HUES48 (cell line): ENCODE results near the gene ORM2.

Experiments used
- H3K27ac ChIP-seq: one replicate; pipeline ENCODE4 v1.7.0; 2013; ENCODE audit warnings: low read depth, low read length, inconsistent platforms
- H3K27me3 ChIP-seq: 2 replicates; pipeline ENCODE4 v1.6.1; 2013; ENCODE audit warnings: mild to moderate bottlenecking, low read length; ENCODE audit not compliant: control insufficient read depth, insufficient read depth
- H3K36me3 ChIP-seq: 2 replicates; pipeline ENCODE4 v1.6.1; 2013; ENCODE audit warnings: low read length; ENCODE audit not compliant: control insufficient read depth, insufficient read depth
- H3K4me1 ChIP-seq: 2 replicates; pipeline ENCODE4 v1.6.1; 2013; ENCODE audit warnings: mild to moderate bottlenecking, low read length; ENCODE audit not compliant: control insufficient read depth, insufficient read depth
- H3K4me3 ChIP-seq: 2 replicates; pipeline ENCODE4 v1.5.1; 2013; ENCODE audit warnings: mild to moderate bottlenecking, low read depth, low read length
- H3K9ac ChIP-seq: 2 replicates; pipeline ENCODE4 v1.6.1; 2013; ENCODE audit warnings: mild to moderate bottlenecking, low read depth, low read length, moderate library complexity
- H3K9me3 ChIP-seq: 2 replicates; pipeline ENCODE4 v1.6.1; 2013; ENCODE audit warnings: low read length; ENCODE audit not compliant: control insufficient read depth, insufficient read depth

The ORM2 gene

GRCh38 chr9:114308361-114308950, 21.2 kb upstream of the ORM2 start:
- H3K27ac ChIP-seq, result no peak overlapping the region
- no peaks in the 10 kb centered on the region for H3K9me3 ChIP-seq
- no peaks in the 10 kb centered on the region for H3K27me3 ChIP-seq
- H3K4me3 ChIP-seq, result no peak overlapping the region
- H3K4me1 ChIP-seq, result no peaks in the 10 kb centered on the region
- peaks cover 10% of the 10 kb centered on the region; the same call in 1 of the 2 replicates for H3K36me3 ChIP-seq
- H3K9ac ChIP-seq, result no peak overlapping the region

GRCh38 chr9:114309096-114309495, 20.6 kb upstream of the ORM2 start:
- Histone ChIP-seq H3K27ac (no peak overlapping the region), H3K4me1 (no peaks in the 10 kb centered on the region), H3K27me3 (no peaks in the 10 kb centered on the region), H3K9ac (no peak overlapping the region), H3K36me3 (peaks cover 10% of the 10 kb centered on the region; the same call in 1 of the 2 replicates), H3K4me3 (no peak overlapping the region), H3K9me3 (no peaks in the 10 kb centered on the region)

GRCh38 chr9:114310471-114311450, 18.9 kb upstream of the ORM2 start:
- Histone ChIP-seq H3K9me3 (no peaks in the 10 kb centered on the region), H3K36me3 (peaks cover 10% of the 10 kb centered on the region; the same call in 1 of the 2 replicates), H3K4me1 (no peaks in the 10 kb centered on the region), H3K27me3 (no peaks in the 10 kb centered on the region), H3K27ac (no peak overlapping the region), H3K9ac (no peak overlapping the region), H3K4me3 (no peak overlapping the region)

GRCh38 chr9:114311571-114312512, 17.8 kb upstream of the ORM2 start:
- no peak overlapping the region for H3K4me3 ChIP-seq
- no peaks in the 10 kb centered on the region for H3K27me3 ChIP-seq
- peaks cover 10% of the 10 kb centered on the region; the same call in 1 of the 2 replicates for H3K36me3 ChIP-seq
- H3K9me3 ChIP-seq, result no peaks in the 10 kb centered on the region
- no peak overlapping the region for H3K9ac ChIP-seq
- no peak overlapping the region for H3K27ac ChIP-seq
- no peaks in the 10 kb centered on the region for H3K4me1 ChIP-seq

GRCh38 chr9:114312513-114312875, 17.2 kb upstream of the ORM2 start:
- peaks cover 10% of the 10 kb centered on the region; the same call in 1 of the 2 replicates for H3K36me3 ChIP-seq
- no peaks in the 10 kb centered on the region for H3K4me1 ChIP-seq
- H3K9me3 ChIP-seq, result no peaks in the 10 kb centered on the region
- H3K9ac ChIP-seq, result no peak overlapping the region
- H3K4me3 ChIP-seq, result no peak overlapping the region
- H3K27me3 ChIP-seq, result no peaks in the 10 kb centered on the region
- no peak overlapping the region for H3K27ac ChIP-seq

- Histone ChIP-seq H3K4me3 (no peak overlapping the region), H3K27me3 (no peaks in the 10 kb centered on the region), H3K36me3 (peaks cover 4% of the 10 kb centered on the region; the same call in 1 of the 2 replicates), H3K9ac (no peak overlapping the region), H3K4me1 (no peaks in the 10 kb centered on the region), H3K9me3 (no peaks in the 10 kb centered on the region), H3K27ac (no peak overlapping the region)
Observed at GRCh38 chr9:114313186-114313585, 16.5 kb upstream of the ORM2 start.

GRCh38 chr9:114314256-114314867, 15.3 kb upstream of the ORM2 start:
- Histone ChIP-seq H3K9me3 (no peaks in the 10 kb centered on the region), H3K27me3 (no peaks in the 10 kb centered on the region), H3K27ac (no peak overlapping the region)

GRCh38 chr9:114314881-114315722, 14.6 kb upstream of the ORM2 start:
- H3K4me3 ChIP-seq, result no peak overlapping the region
- H3K9me3 ChIP-seq, result no peaks in the 10 kb centered on the region
- no peak overlapping the region for H3K9ac ChIP-seq
- no peak overlapping the region for H3K27ac ChIP-seq
- H3K27me3 ChIP-seq, result no peaks in the 10 kb centered on the region
- no peaks in the 10 kb centered on the region for H3K4me1 ChIP-seq
- peaks cover 4% of the 10 kb centered on the region; the same call in 1 of the 2 replicates for H3K36me3 ChIP-seq

More at GRCh38 chr9:114314256-114314867, 15.3 kb upstream of the ORM2 start:
- Histone ChIP-seq H3K36me3 (peaks cover 4% of the 10 kb centered on the region; the same call in 1 of the 2 replicates), H3K4me1 (no peaks in the 10 kb centered on the region), H3K9ac (no peak overlapping the region), H3K4me3 (no peak overlapping the region)

GRCh38 chr9:114315723-114316363, 13.8 kb upstream of the ORM2 start:
- Histone ChIP-seq H3K4me3 (no peak overlapping the region), H3K4me1 (no peaks in the 10 kb centered on the region), H3K36me3 (no peaks in the 10 kb centered on the region), H3K9me3 (no peaks in the 10 kb centered on the region), H3K9ac (no peak overlapping the region), H3K27me3 (no peaks in the 10 kb centered on the region), H3K27ac (no peak overlapping the region)
